H9 (cell line): Measurements from ENCODE around the gene TMED3. TPM values are rescaled to one million over a fixed set of nuclear protein-coding genes. Genes with fewer than 3 reads are reported as not detected.

ENCODE experiments used
- DNase-seq: peaks from one replicate; pipeline ENCODE4 v3.0.0-alpha.2; 2017
- H2AFZ ChIP-seq: one replicate; pipeline ENCODE4 v1.6.1; 2013; ENCODE audit warnings: mild to moderate bottlenecking, low read length, control low read depth, moderate library complexity
- H2AK5ac ChIP-seq: 2 replicates; pipeline ENCODE4 v1.6.1; 2013; ENCODE audit warnings: low read length, control low read depth, mixed read lengths; ENCODE audit not compliant: insufficient read length
- H2BK120ac ChIP-seq: one replicate; pipeline ENCODE4 v1.6.1; 2013; ENCODE audit warnings: low read depth, mild to moderate bottlenecking, low read length, control low read depth, inconsistent platforms; ENCODE audit not compliant: poor library complexity, severe bottlenecking
- H2BK12ac ChIP-seq: 2 replicates; pipeline ENCODE4 v1.6.1; 2013; ENCODE audit warnings: low read length, control low read depth, mixed read lengths, low read depth; ENCODE audit not compliant: insufficient read length
- H2BK15ac ChIP-seq: 2 replicates; pipeline ENCODE4 v1.6.1; 2013; ENCODE audit warnings: low read depth, low read length, control low read depth
- H2BK20ac ChIP-seq: one replicate; pipeline ENCODE4 v1.6.1; 2013; ENCODE audit warnings: low read depth, mild to moderate bottlenecking, low read length, control low read depth, inconsistent platforms; ENCODE audit not compliant: poor library complexity, severe bottlenecking
- H2BK5ac ChIP-seq: 2 replicates; pipeline ENCODE4 v1.6.1; 2013; ENCODE audit warnings: low read length, control low read depth, mixed read lengths; ENCODE audit not compliant: insufficient read length
- H3K14ac ChIP-seq: 2 replicates; pipeline ENCODE4 v1.6.1; 2013; ENCODE audit warnings: low read length, control low read depth; ENCODE audit not compliant: insufficient read depth
- H3K18ac ChIP-seq: 2 replicates; pipeline ENCODE4 v1.6.1; 2013; ENCODE audit warnings: low read depth, mild to moderate bottlenecking, mixed read lengths, low read length, control low read depth; ENCODE audit not compliant: insufficient read length
- H3K23ac ChIP-seq: 2 replicates; pipeline ENCODE4 v1.6.1; 2013; ENCODE audit warnings: low read length, control low read depth, mixed read lengths, low read depth; ENCODE audit not compliant: insufficient read length
- H3K23me2 ChIP-seq: 2 replicates; pipeline ENCODE4 v1.6.1; 2013; ENCODE audit warnings: low read depth, mild to moderate bottlenecking, mixed read lengths, low read length, control low read depth; ENCODE audit not compliant: insufficient read length, poor library complexity, severe bottlenecking
- H3K27ac ChIP-seq: 2 replicates; pipeline ENCODE4 v1.5.1; 2013; ENCODE audit warnings: low read length, control low read depth, mixed read lengths, low read depth; ENCODE audit not compliant: insufficient read length
- H3K27me3 ChIP-seq: 2 replicates; pipeline ENCODE4 v1.6.1; 2013; ENCODE audit warnings: low read length, control low read depth, inconsistent platforms; ENCODE audit not compliant: insufficient read depth
- H3K4ac ChIP-seq: 2 replicates; pipeline ENCODE4 v1.6.1; 2013; ENCODE audit warnings: low read depth, mild to moderate bottlenecking, control low read depth, inconsistent platforms, low read length, moderate library complexity
- H3K4me1 ChIP-seq: 2 replicates; pipeline ENCODE4 v1.6.1; 2013; ENCODE audit warnings: low read length, control low read depth, inconsistent platforms; ENCODE audit not compliant: insufficient read depth
- H3K4me2 ChIP-seq: 2 replicates; pipeline ENCODE4 v1.6.1; 2013; ENCODE audit warnings: low read length, control low read depth, mixed read lengths; ENCODE audit not compliant: insufficient read length, insufficient read depth
- H3K56ac ChIP-seq: 2 replicates; pipeline ENCODE4 v1.6.1; 2013; ENCODE audit warnings: low read depth, mild to moderate bottlenecking, mixed read lengths, low read length, control low read depth; ENCODE audit not compliant: insufficient read length
- H3K79me1 ChIP-seq: 2 replicates; pipeline ENCODE4 v1.6.1; 2013; ENCODE audit warnings: low read depth, mild to moderate bottlenecking, moderate library complexity, low read length, control low read depth, inconsistent platforms; ENCODE audit not compliant: insufficient read depth, poor library complexity, severe bottlenecking
- H3K79me2 ChIP-seq: 2 replicates; pipeline ENCODE4 v1.6.1; 2013; ENCODE audit warnings: low read length, control low read depth, inconsistent platforms; ENCODE audit not compliant: insufficient read depth
- H3K9ac ChIP-seq: 2 replicates; pipeline ENCODE4 v1.6.1; 2013; ENCODE audit warnings: low read length, control low read depth, mixed read lengths; ENCODE audit not compliant: insufficient read length; ENCODE audit errors: extremely low read depth
- H3K9me3 ChIP-seq: one replicate; pipeline ENCODE4 v1.6.1; 2013; ENCODE audit warnings: low read depth, low read length, inconsistent platforms; ENCODE audit not compliant: control insufficient read depth
- H3T11ph ChIP-seq: one replicate; pipeline ENCODE4 v1.6.1; 2013; ENCODE audit warnings: mild to moderate bottlenecking, low read length, control low read depth, inconsistent platforms
- H4K20me1 ChIP-seq: one replicate; pipeline ENCODE4 v1.6.1; 2013; ENCODE audit not compliant: control insufficient read depth, insufficient read length, insufficient read depth
- H4K5ac ChIP-seq: 2 replicates; pipeline ENCODE4 v1.6.1; 2013; ENCODE audit warnings: low read depth, mild to moderate bottlenecking, mixed read lengths, low read length, control low read depth; ENCODE audit not compliant: insufficient read length
- H4K8ac ChIP-seq: replicated peaks from 2 replicates; pipeline ENCODE4 v1.6.1; 2013; ENCODE audit warnings: low read length, control low read depth, mixed read lengths, low read depth; ENCODE audit not compliant: insufficient read length
- H4K91ac ChIP-seq: 2 replicates; pipeline ENCODE4 v1.6.1; 2013; ENCODE audit warnings: low read depth, mild to moderate bottlenecking, moderate library complexity, mixed read lengths, low read length, control low read depth; ENCODE audit not compliant: insufficient read length
- H3K27ac Mint-ChIP-seq, 3 experiments: 2 replicates in 2 of 3; 3 replicates in 1 of 3; pipeline ENCODE4 v1.8.0; 2020 to 2021; ENCODE audit warnings: mixed read lengths in 3 of 3, mild to moderate bottlenecking in 1 of 3, moderate library complexity in 1 of 3
- H3K27me3 Mint-ChIP-seq: 2 replicates; pipeline ENCODE4 v1.8.0; 2021; ENCODE audit warnings: low read depth, mild to moderate bottlenecking, moderate library complexity, mixed read lengths
- H3K36me3 Mint-ChIP-seq, 3 experiments: 2 replicates in 2 of 3; 3 replicates in 1 of 3; pipeline ENCODE4 v1.8.0; 2020 to 2021; ENCODE audit warnings: low read depth in 3 of 3, mixed read lengths in 3 of 3; ENCODE audit not compliant: insufficient read depth in 1 of 3
- H3K4me1 Mint-ChIP-seq, 2 experiments: 2 replicates each; pipeline ENCODE4 v1.8.0; 2020; ENCODE audit warnings: mixed read lengths in 2 of 2
- H3K4me3 Mint-ChIP-seq, 2 experiments: 2 replicates in 1 of 2; 3 replicates in 1 of 2; pipeline ENCODE4 v1.8.0; 2020 to 2021; ENCODE audit warnings: mild to moderate bottlenecking in 2 of 2, mixed read lengths in 2 of 2, moderate library complexity in 1 of 2
- H3K9me3 Mint-ChIP-seq, 2 experiments: 2 replicates in 1 of 2; 3 replicates in 1 of 2; pipeline ENCODE4 v1.8.0; 2020; ENCODE audit warnings: mild to moderate bottlenecking in 2 of 2, mixed read lengths in 2 of 2, moderate library complexity in 1 of 2
- WGBS: extraction: QIAGEN DNeasy Blood & Tissue Kit; methylation state at CpG from one replicate; pipeline ENCODE4 v1.1.7; 2013; ENCODE audit warnings: missing lambda C conversion rate, low lambda C conversion rate, mixed read lengths; ENCODE audit not compliant: insufficient read length; ENCODE audit errors: extremely low coverage; 5-methylcytosine and 5-hydroxymethylcytosine counted together
- total RNA-seq: library from RNA; stranded (reverse); gene quantifications from 2 replicates; pipeline ENCODE4 v1.2.1, GENCODE V29; 2021
- TF ChIP-seq, protein P1 (sequence below): fragments of 200-600 bp; sonication (generic); conservative IDR thresholded peaks from 3 replicates; pipeline ENCODE4 v1.8.0; 2021; ENCODE audit warnings: antibody characterized with exemption, mild to moderate bottlenecking

The TMED3 gene
- total RNA-seq, 1 experiment from 2014 or later, result 46.4 TPM

- Histone ChIP-seq H3K27me3 (no peaks in the 10 kb centered on the region), H3T11ph (no peak overlapping the region), H2BK15ac (no peak overlapping the region), H2BK5ac (no peak overlapping the region), H2BK20ac (no peak overlapping the region), H2BK120ac (no peak overlapping the region), H3K4me1 (no peaks in the 10 kb centered on the region), H3K23me2 (no peaks in the 10 kb centered on the region), H3K4ac (no peak overlapping the region), H4K20me1 (no peaks in the 10 kb centered on the region), H3K9me3 (no peaks in the 10 kb centered on the region), H3K79me2 (no peaks in the 10 kb centered on the region), H4K8ac (no peak overlapping the region), H3K56ac (no peak overlapping the region), H3K18ac (no peak overlapping the region), H3K4me2 (no peak overlapping the region), H3K23ac (no peak overlapping the region), H3K14ac (no peak overlapping the region), H2AFZ (no peak overlapping the region), H3K9ac (no peak overlapping the region), H2AK5ac (no peak overlapping the region), H4K91ac (no peak overlapping the region), H3K27ac (no peak overlapping the region), H2BK12ac (no peak overlapping the region), H4K5ac (no peak overlapping the region), H3K79me1 (no peaks in the 10 kb centered on the region)
- Mint-ChIP-seq H3K4me1 (peaks cover 2% of the 10 kb centered on the region in 2 experiments; a peak in 1 of 4 replicates), H3K27me3 (no peaks in the 10 kb centered on the region), H3K36me3 (peaks cover 0 to 7% (median 5%) of the 10 kb centered on the region in 3 experiments; a peak in 4 of 7 replicates), H3K9me3 (peaks cover 3 to 4% of the 10 kb centered on the region in 2 experiments; a peak in 2 of 5 replicates), H3K27ac (no peak overlapping the region), H3K4me3 (no peak overlapping the region)
- TF ChIP-seq, protein P1, sequence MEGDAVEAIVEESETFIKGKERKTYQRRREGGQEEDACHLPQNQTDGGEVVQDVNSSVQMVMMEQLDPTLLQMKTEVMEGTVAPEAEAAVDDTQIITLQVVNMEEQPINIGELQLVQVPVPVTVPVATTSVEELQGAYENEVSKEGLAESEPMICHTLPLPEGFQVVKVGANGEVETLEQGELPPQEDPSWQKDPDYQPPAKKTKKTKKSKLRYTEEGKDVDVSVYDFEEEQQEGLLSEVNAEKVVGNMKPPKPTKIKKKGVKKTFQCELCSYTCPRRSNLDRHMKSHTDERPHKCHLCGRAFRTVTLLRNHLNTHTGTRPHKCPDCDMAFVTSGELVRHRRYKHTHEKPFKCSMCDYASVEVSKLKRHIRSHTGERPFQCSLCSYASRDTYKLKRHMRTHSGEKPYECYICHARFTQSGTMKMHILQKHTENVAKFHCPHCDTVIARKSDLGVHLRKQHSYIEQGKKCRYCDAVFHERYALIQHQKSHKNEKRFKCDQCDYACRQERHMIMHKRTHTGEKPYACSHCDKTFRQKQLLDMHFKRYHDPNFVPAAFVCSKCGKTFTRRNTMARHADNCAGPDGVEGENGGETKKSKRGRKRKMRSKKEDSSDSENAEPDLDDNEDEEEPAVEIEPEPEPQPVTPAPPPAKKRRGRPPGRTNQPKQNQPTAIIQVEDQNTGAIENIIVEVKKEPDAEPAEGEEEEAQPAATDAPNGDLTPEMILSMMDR, result no peak
- no CpG with 5 or more reads among the region's 3 CpGs for WGBS
- no peak for DNase-seq
Measured at GRCh38 chr15:79358069-79358468, 47.2 kb downstream of the TMED3 start.
